Naive thymus-derived CD4-positive, alpha-beta T cell (primary cell): ENCODE data around the gene RAP1A. TPM values are rescaled to one million over a fixed set of nuclear protein-coding genes. Genes with fewer than 3 reads are reported as not detected.
A peak's percentile ranks its signal among the peaks of the same experiment; 100 is the strongest.

Experiments
- ATAC-seq: fragments of 150-1000 bp; cut with Tn5 transposase; 2 replicates; pipeline ENCODE4 v1.10.0; 2021; ENCODE audit warnings: mild to moderate bottlenecking, moderate library complexity
- CTCF ChIA-PET: fragments of 350-600 bp; sonication (Branson Sonifier 250); formaldehyde crosslinking; loops from one replicate; lab custom pipeline; 2021; ENCODE audit warnings: antibody characterized with exemption; lab: Charles Lee
- POLR2A ChIA-PET: fragments of 350-600 bp; sonication (Branson Sonifier 250); formaldehyde crosslinking; loops from one replicate; lab custom pipeline; 2021; ENCODE audit warnings: antibody characterized with exemption, inconsistent platforms; lab: Charles Lee
- DNase-seq, 9 donors: peaks; one replicate each; pipeline versions ENCODE4 v3.0.0 to v3.0.0-alpha.2; 2020 to 2022; ENCODE audit warnings: mixed read lengths in 1 of 9
- H3K27ac ChIP-seq: one replicate; pipeline ENCODE4 v1.7.0; 2013; ENCODE audit warnings: mild to moderate bottlenecking, low read depth, low read length, moderate library complexity
- H3K27me3 ChIP-seq, 2 donors: one replicate each; pipeline ENCODE4 v1.7.0; 2013; ENCODE audit warnings: low read length in 2 of 2, mild to moderate bottlenecking in 2 of 2, moderate library complexity in 2 of 2; ENCODE audit not compliant: control insufficient read depth in 2 of 2, insufficient read depth in 2 of 2
- H3K36me3 ChIP-seq, 3 experiments: 1 replicate in 2 of 3; 2 replicates in 1 of 3; pipeline ENCODE4 v1.7.0; 2013; ENCODE audit warnings: low read length in 3 of 3, mild to moderate bottlenecking in 3 of 3, moderate library complexity in 1 of 3; ENCODE audit not compliant: insufficient read depth in 3 of 3, control insufficient read depth in 2 of 3
- H3K4me1 ChIP-seq, 2 donors: one replicate each; pipeline ENCODE4 v1.7.0; 2013; ENCODE audit warnings: low read length in 2 of 2, mild to moderate bottlenecking in 2 of 2, moderate library complexity in 1 of 2; ENCODE audit not compliant: control insufficient read depth in 2 of 2, insufficient read depth in 2 of 2
- H3K4me3 ChIP-seq: 2 replicates; pipeline ENCODE4 v1.7.0; 2013; ENCODE audit warnings: mild to moderate bottlenecking, low read length
- H3K9me3 ChIP-seq, 3 experiments: 1 replicate in 2 of 3; 2 replicates in 1 of 3; pipeline ENCODE4 v1.7.0; 2013; ENCODE audit warnings: low read length in 3 of 3; ENCODE audit not compliant: control insufficient read depth in 2 of 3
- H3K27ac Mint-ChIP-seq, 9 donors: one replicate each; pipeline ENCODE4 v1.8.0; 2020 to 2022; ENCODE audit warnings: mixed read lengths in 9 of 9, mild to moderate bottlenecking in 8 of 9, moderate library complexity in 5 of 9, inconsistent platforms in 2 of 9
- H3K27me3 Mint-ChIP-seq, 5 donors: one replicate each; pipeline ENCODE4 v1.8.0; 2021 to 2022; ENCODE audit warnings: mixed read lengths in 5 of 5, mild to moderate bottlenecking in 1 of 5
- H3K36me3 Mint-ChIP-seq, 5 donors: one replicate each; pipeline ENCODE4 v1.8.0; 2020 to 2022; ENCODE audit warnings: mixed read lengths in 5 of 5, mild to moderate bottlenecking in 3 of 5, inconsistent platforms in 1 of 5
- H3K4me1 Mint-ChIP-seq, 7 donors: one replicate each; pipeline ENCODE4 v1.8.0; 2020 to 2022; ENCODE audit warnings: mixed read lengths in 7 of 7, mild to moderate bottlenecking in 3 of 7, inconsistent platforms in 1 of 7
- H3K4me3 Mint-ChIP-seq, 10 donors: one replicate each; pipeline ENCODE4 v1.8.0; 2020 to 2022; ENCODE audit warnings: mild to moderate bottlenecking in 10 of 10, mixed read lengths in 10 of 10, moderate library complexity in 6 of 10, inconsistent platforms in 2 of 10
- H3K9me3 Mint-ChIP-seq, 11 donors: one replicate each; pipeline ENCODE4 v1.8.0; 2020 to 2022; ENCODE audit warnings: mixed read lengths in 11 of 11, mild to moderate bottlenecking in 4 of 11, inconsistent platforms in 1 of 11, moderate library complexity in 1 of 11
- intact Hi-C, 2 donors: fragments of 100-400 bp; cut with micrococcal nuclease; formaldehyde crosslinking; loops; one replicate each; pipeline ENCODE4 v1.15.1; 2023
- polyA plus RNA-seq, 2 donors: library from polyadenylated mRNA; unstranded; fragments of 300-500 nt; fragmentation: Illumina TruSeq; gene quantifications; one replicate each; pipeline ENCODE4 v1.2.3, GENCODE V29; 2021
- total RNA-seq, 6 experiments: library from RNA in 5 of 6; stranded (reverse) in 5 of 6; gene quantifications; 1 replicate in 5 of 6; 2 replicates in 1 of 6; pipeline ENCODE4 v1.2.3 and lab custom pipeline; 2021 to 2026

The RAP1A gene
- total and polyA plus RNA-seq, 7 experiments from 2014 or later, result 37.6 to 183 (median 100) TPM

GRCh38 chr1:111660204-111661150, 40.9 kb downstream of the RAP1A start:
- intact Hi-C loops, result loop anchor here (1.0 to 5.0 kb wide), 6 partner anchors 9 to 152 kb away; partner anchors contain the start of gene DDX20 (in 1 of the 2)
- ATAC-seq (peak; percentile 54), DNase-seq (peak in 6 of 9 donors; percentile 33 to 56 (median 41))
- H3K36me3 Mint-ChIP-seq, result peaks cover 0 to 11% (median 8%) of the 10 kb centered on the region in 5 donors
- H3K27me3 ChIP-seq, result no peaks in the 10 kb centered on the region
- H3K4me1 Mint-ChIP-seq, result peaks cover 35 to 61% (median 50%) of the 10 kb centered on the region in 7 donors
- no peak overlapping the region for H3K27ac Mint-ChIP-seq
- ChIA-PET CTCF (interaction anchor here (0.8 to 1.1 kb wide), 2 partner anchors 33 to 54 kb away, joined by 3 read pairs; no protein-coding TSS in a partner anchor), POLR2A (interaction anchor here (0.7 to 1.5 kb wide), 5 partner anchors 13 to 1285 kb away, joined by 3 to 5 read pairs (median 4); no protein-coding TSS in a partner anchor)
- H3K4me3 Mint-ChIP-seq, result no peak overlapping the region
- H3K4me1 ChIP-seq, result peaks cover 34 to 52% of the 10 kb centered on the region in 2 donors
- no peaks in the 10 kb centered on the region for H3K9me3 Mint-ChIP-seq
- no peaks in the 10 kb centered on the region for H3K36me3 ChIP-seq
- H3K27me3 Mint-ChIP-seq, result no peaks in the 10 kb centered on the region
- peak overlapping the region; percentile 5 for H3K4me3 ChIP-seq
- H3K9me3 ChIP-seq, result no peaks in the 10 kb centered on the region
- peak overlapping the region; percentile 50 for H3K27ac ChIP-seq

- Mint-ChIP-seq H3K27me3 (no peaks in the 10 kb centered on the region), H3K36me3 (peaks cover 0 to 25% (median 19%) of the 10 kb centered on the region in 5 donors), H3K9me3 (no peaks in the 10 kb centered on the region), H3K27ac (peak overlapping the region; percentile 8 to 83 (median 61)), H3K4me1 (peaks cover 44 to 75% (median 65%) of the 10 kb centered on the region in 7 donors), H3K4me3 (peak overlapping the region in 9 of 10 donors; percentile 7 to 72 (median 53))
- ATAC-seq (no peak), DNase-seq (no peak)
- H3K4me1 ChIP-seq, result peaks cover 22 to 54% of the 10 kb centered on the region in 2 donors
- POLR2A ChIA-PET, result interaction anchor here (0.6 to 1.3 kb wide), 5 partner anchors 10 to 158 kb away, joined by 3 to 5 read pairs (median 4); no protein-coding TSS in a partner anchor
- no peak overlapping the region for H3K4me3 ChIP-seq
- no peaks in the 10 kb centered on the region for H3K27me3 ChIP-seq
- CTCF ChIA-PET, result interaction anchor here (1.3 to 1.8 kb wide), 2 partner anchors 10 to 156 kb away, joined by 9 read pairs; no protein-coding TSS in a partner anchor
- intact Hi-C loops, result loop anchor here (5.0 kb wide), 2 partner anchors 42 to 93 kb away; partner anchors contain the start of gene DDX20 (in 1 of the 2)
- no peaks in the 10 kb centered on the region for H3K9me3 ChIP-seq
- H3K27ac ChIP-seq, result no peak overlapping the region
- H3K36me3 ChIP-seq, result no peaks in the 10 kb centered on the region
These were observed 45.1 kb downstream of the RAP1A start for GRCh38 chr1:111664652-111665051.

- Histone ChIP-seq H3K36me3 (no peaks in the 10 kb centered on the region), H3K27ac (no peak overlapping the region), H3K27me3 (no peaks in the 10 kb centered on the region), H3K4me3 (no peak overlapping the region), H3K4me1 (peaks cover 14 to 48% of the 10 kb centered on the region in 2 donors), H3K9me3 (no peaks in the 10 kb centered on the region)
- ATAC-seq (no peak), DNase-seq (no peak)
- Mint-ChIP-seq H3K4me1 (peaks cover 53 to 84% (median 73%) of the 10 kb centered on the region in 7 donors), H3K9me3 (no peaks in the 10 kb centered on the region), H3K27me3 (no peaks in the 10 kb centered on the region), H3K27ac (peak overlapping the region in 4 of 9 donors; percentile 35 to 65 (median 45)), H3K4me3 (peak overlapping the region in 2 of 10 donors; percentile 4 to 30), H3K36me3 (peaks cover 0 to 26% (median 19%) of the 10 kb centered on the region in 5 donors)
- ChIA-PET POLR2A (interaction anchor here (0.7 to 1.3 kb wide), 5 partner anchors 10 to 159 kb away, joined by 3 to 5 read pairs (median 4); no protein-coding TSS in a partner anchor), CTCF (interaction anchor here (0.6 to 1.8 kb wide), 4 partner anchors 9 to 162 kb away, joined by 3 to 9 read pairs (median 6); no protein-coding TSS in a partner anchor)
- intact Hi-C loops, result no loop called here
These were observed 45.9 kb downstream of the RAP1A start for GRCh38 chr1:111665497-111665896.

- POLR2A ChIA-PET, result interaction anchor here (0.6 to 0.8 kb wide), 3 partner anchors 17 to 421 kb away, joined by 3 read pairs; no protein-coding TSS in a partner anchor
These were observed 47.2 kb downstream of the RAP1A start for GRCh38 chr1:111666828-111667227.

GRCh38 chr1:111669268-111669667, 49.7 kb downstream of the RAP1A start:
- Histone ChIP-seq H3K27me3 (no peaks in the 10 kb centered on the region), H3K4me3 (no peak overlapping the region), H3K9me3 (no peaks in the 10 kb centered on the region), H3K36me3 (no peaks in the 10 kb centered on the region), H3K27ac (no peak overlapping the region), H3K4me1 (peaks cover 15 to 37% of the 10 kb centered on the region in 2 donors)
- ATAC-seq (no peak), DNase-seq (no peak)
- Mint-ChIP-seq H3K27ac (peak overlapping the region; percentile 3 to 76 (median 53)), H3K4me3 (peak overlapping the region in 6 of 10 donors; percentile 0 to 52 (median 14)), H3K9me3 (peaks cover 0 to 2% (median 0%) of the 10 kb centered on the region in 11 donors), H3K36me3 (peaks cover under 1 to 52% (median 25%) of the 10 kb centered on the region in 5 donors), H3K27me3 (no peaks in the 10 kb centered on the region), H3K4me1 (peaks cover 53 to 95% (median 90%) of the 10 kb centered on the region in 7 donors)
- intact Hi-C loops, result loop anchor here in 1 of 2 donors (1.0 kb wide), 1 partner anchor 9 kb away; no protein-coding TSS in a partner anchor
- POLR2A ChIA-PET, result interaction anchor here (0.8 kb wide), 1 partner anchor 12 kb away, joined by 4 read pairs; no protein-coding TSS in a partner anchor
- CTCF ChIA-PET, result interaction anchor here (0.7 to 1.5 kb wide), 4 partner anchors 113 to 165 kb away, joined by 3 to 7 read pairs (median 4); partner anchors contain the start of genes ADORA3 and TMIGD3

More at GRCh38 chr1:111666828-111667227, 47.2 kb downstream of the RAP1A start:
- peaks cover 61 to 96% (median 87%) of the 10 kb centered on the region in 7 donors for H3K4me1 Mint-ChIP-seq
- Histone ChIP-seq H3K27ac (no peak overlapping the region), H3K9me3 (no peaks in the 10 kb centered on the region), H3K4me1 (peaks cover 19 to 46% of the 10 kb centered on the region in 2 donors), H3K4me3 (no peak overlapping the region), H3K36me3 (no peaks in the 10 kb centered on the region), H3K27me3 (no peaks in the 10 kb centered on the region)
- H3K4me3 Mint-ChIP-seq, result peak overlapping the region in 2 of 10 donors; percentile 2 to 3
- CTCF ChIA-PET, result no interaction called here
- no peak for DNase-seq
- intact Hi-C loops, result no loop called here
- H3K9me3 Mint-ChIP-seq, result no peaks in the 10 kb centered on the region
- no peak for ATAC-seq
- H3K27me3 Mint-ChIP-seq, result no peaks in the 10 kb centered on the region
- H3K36me3 Mint-ChIP-seq, result peaks cover 0 to 33% (median 19%) of the 10 kb centered on the region in 5 donors
- peak overlapping the region in 8 of 9 donors; percentile 3 to 53 (median 24) for H3K27ac Mint-ChIP-seq

- H3K27me3 Mint-ChIP-seq, result no peaks in the 10 kb centered on the region
- no peaks in the 10 kb centered on the region for H3K36me3 ChIP-seq
- H3K4me3 ChIP-seq, result no peak overlapping the region
- H3K4me1 Mint-ChIP-seq, result peaks cover 45 to 82% (median 78%) of the 10 kb centered on the region in 7 donors
- DNase-seq (no peak), ATAC-seq (no peak)
- H3K4me3 Mint-ChIP-seq, result peak overlapping the region in 5 of 10 donors; percentile 7 to 48 (median 30)
- peaks cover 3 to 20% (median 7%) of the 10 kb centered on the region in 11 donors for H3K9me3 Mint-ChIP-seq
- ChIA-PET CTCF (no interaction called here), POLR2A (no interaction called here)
- H3K27ac Mint-ChIP-seq, result peak overlapping the region in 8 of 9 donors; percentile 17 to 79 (median 54)
- H3K4me1 ChIP-seq, result peaks cover 12 to 22% of the 10 kb centered on the region in 2 donors
- H3K27me3 ChIP-seq, result no peaks in the 10 kb centered on the region
- peaks cover 12 to 66% (median 38%) of the 10 kb centered on the region in 5 donors for H3K36me3 Mint-ChIP-seq
- no peaks in the 10 kb centered on the region for H3K9me3 ChIP-seq
- intact Hi-C loops, result loop anchor here in 1 of 2 donors (2.0 kb wide), 1 partner anchor 15 kb away; no protein-coding TSS in a partner anchor
- no peak overlapping the region for H3K27ac ChIP-seq
These were observed 52.3 kb downstream of the RAP1A start for GRCh38 chr1:111671852-111672251.
